ENCODE measurements around the gene TMPRSS11F.

The TMPRSS11F gene

DNA sequence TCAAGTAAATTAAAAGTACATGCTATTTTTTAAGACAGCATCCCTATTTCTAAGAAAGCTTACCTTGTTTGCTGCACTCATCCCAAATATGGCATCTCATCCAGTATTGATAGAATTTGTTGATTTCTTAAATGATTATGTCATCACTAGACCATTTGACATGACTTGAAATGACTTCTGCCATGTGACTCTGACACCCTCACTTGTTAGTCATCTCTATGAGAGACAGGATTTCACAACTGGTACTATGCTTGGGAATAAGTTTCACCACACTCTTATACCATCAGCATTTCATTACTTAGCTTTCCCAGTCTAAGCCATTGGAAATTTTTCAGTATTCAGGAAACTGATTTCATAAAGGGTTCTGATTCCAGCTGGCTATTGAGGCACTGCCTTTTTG is 55.3 kb downstream of the TMPRSS11F start:
- no peaks in the 10 kb centered on the region for H3K36me3 ChIP-seq (ENCODE audit: insufficient read depth, low read length)
- H4K20me1 ChIP-seq (ENCODE audit: insufficient read depth, low read length), result no peaks in the 10 kb centered on the region
- DNase-seq (no peak), ATAC-seq (ENCODE audit: insufficient read depth, low read depth) (no peak)
- no peaks in the 10 kb centered on the region for H3K9me3 ChIP-seq (ENCODE audit: insufficient read depth, low read length, severe bottlenecking)
- no peak overlapping the region for H2AFZ ChIP-seq (ENCODE audit: low read depth, low read length)
- no peak overlapping the region for H3K4me2 ChIP-seq (ENCODE audit: insufficient read depth, low read length)
- H3K4me3 ChIP-seq (ENCODE audit: low read depth in 1 of 2, low read length in 2 of 2), result no peak overlapping the region
- TF ChIP-seq, protein P1, sequence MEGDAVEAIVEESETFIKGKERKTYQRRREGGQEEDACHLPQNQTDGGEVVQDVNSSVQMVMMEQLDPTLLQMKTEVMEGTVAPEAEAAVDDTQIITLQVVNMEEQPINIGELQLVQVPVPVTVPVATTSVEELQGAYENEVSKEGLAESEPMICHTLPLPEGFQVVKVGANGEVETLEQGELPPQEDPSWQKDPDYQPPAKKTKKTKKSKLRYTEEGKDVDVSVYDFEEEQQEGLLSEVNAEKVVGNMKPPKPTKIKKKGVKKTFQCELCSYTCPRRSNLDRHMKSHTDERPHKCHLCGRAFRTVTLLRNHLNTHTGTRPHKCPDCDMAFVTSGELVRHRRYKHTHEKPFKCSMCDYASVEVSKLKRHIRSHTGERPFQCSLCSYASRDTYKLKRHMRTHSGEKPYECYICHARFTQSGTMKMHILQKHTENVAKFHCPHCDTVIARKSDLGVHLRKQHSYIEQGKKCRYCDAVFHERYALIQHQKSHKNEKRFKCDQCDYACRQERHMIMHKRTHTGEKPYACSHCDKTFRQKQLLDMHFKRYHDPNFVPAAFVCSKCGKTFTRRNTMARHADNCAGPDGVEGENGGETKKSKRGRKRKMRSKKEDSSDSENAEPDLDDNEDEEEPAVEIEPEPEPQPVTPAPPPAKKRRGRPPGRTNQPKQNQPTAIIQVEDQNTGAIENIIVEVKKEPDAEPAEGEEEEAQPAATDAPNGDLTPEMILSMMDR (IDR thresholded peaks at IDR 0.05; ENCODE audit: borderline replicate concordance, extremely low read depth, low read length, poor library complexity, severe bottlenecking), result no peak
- no peaks in the 10 kb centered on the region for H3K4me1 ChIP-seq (ENCODE audit: insufficient read depth, low read length)
- H3K9ac ChIP-seq (ENCODE audit: low read depth, low read length), result no peak overlapping the region
- H3K27me3 ChIP-seq (ENCODE audit: insufficient read depth, low read length, poor library complexity), result no peaks in the 10 kb centered on the region
- no peaks in the 10 kb centered on the region for H3K79me2 ChIP-seq (ENCODE audit: insufficient read depth, low read length)
- no peak overlapping the region for H3K27ac ChIP-seq (ENCODE audit: low read length)

DNA sequence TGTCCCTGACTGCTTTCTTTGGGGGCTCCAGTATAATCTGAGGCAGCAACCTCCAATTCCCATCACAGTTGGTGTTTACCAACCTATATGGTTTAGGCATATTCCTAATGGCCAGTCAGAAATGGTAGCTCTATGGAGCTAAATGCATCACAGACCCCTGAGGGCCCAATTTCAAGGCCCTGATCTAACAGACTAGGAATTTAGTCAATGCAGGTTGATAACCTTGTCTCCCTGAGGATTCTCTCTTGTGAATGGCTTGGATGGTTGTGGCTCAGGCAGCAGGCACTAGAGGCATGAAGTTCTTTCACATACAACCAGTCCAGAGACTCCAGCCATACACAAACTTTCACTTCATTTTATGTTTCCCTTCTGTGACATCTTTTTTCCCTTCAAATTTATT is 59.4 kb downstream of the TMPRSS11F start:
- Histone ChIP-seq H3K4me2 (ENCODE audit: insufficient read depth, low read length) (no peak overlapping the region), H4K20me1 (ENCODE audit: insufficient read depth, low read length) (no peaks in the 10 kb centered on the region), H2AFZ (ENCODE audit: low read depth, low read length) (no peak overlapping the region), H3K4me3 (ENCODE audit: low read depth in 1 of 2, low read length in 2 of 2) (no peak overlapping the region), H3K27me3 (ENCODE audit: insufficient read depth, low read length, poor library complexity) (no peaks in the 10 kb centered on the region), H3K4me1 (ENCODE audit: insufficient read depth, low read length) (no peaks in the 10 kb centered on the region), H3K9ac (ENCODE audit: low read depth, low read length) (no peak overlapping the region), H3K36me3 (ENCODE audit: insufficient read depth, low read length) (no peaks in the 10 kb centered on the region), H3K79me2 (ENCODE audit: insufficient read depth, low read length) (no peaks in the 10 kb centered on the region), H3K27ac (ENCODE audit: low read length) (no peak overlapping the region), H3K9me3 (ENCODE audit: insufficient read depth, low read length, severe bottlenecking) (no peaks in the 10 kb centered on the region)
- ATAC-seq (ENCODE audit: insufficient read depth, low read depth) (no peak), DNase-seq (no peak)
- TF ChIP-seq, protein P1 (IDR thresholded peaks at IDR 0.05; ENCODE audit: borderline replicate concordance, extremely low read depth, low read length, poor library complexity, severe bottlenecking), result no peak
- no peak for TF ChIP-seq EZH2 (IDR thresholded peaks at IDR 0.05; ENCODE audit: borderline replicate concordance, low read depth, low read length, severe bottlenecking)

DNA sequence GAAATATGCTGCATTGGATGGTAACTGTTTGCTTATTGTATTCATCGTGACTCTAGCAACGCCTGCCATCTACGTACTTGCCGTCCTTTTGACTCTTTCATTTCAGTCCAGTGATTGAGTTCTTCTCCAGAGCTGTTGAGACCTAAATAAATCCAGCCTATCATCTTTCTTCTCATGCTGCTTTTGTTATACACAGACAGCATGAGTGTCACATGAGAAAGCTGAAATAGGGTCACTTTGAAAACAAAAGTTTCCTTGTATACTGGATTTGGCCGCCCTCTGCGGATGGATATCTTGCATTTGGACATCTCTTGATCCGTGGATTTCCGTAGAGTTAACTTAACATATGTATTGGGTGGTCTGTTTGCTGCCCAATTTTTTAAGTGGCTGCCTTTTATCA is 67.2 kb downstream of the TMPRSS11F start:
- H3K36me3 ChIP-seq (ENCODE audit: insufficient read depth, low read length), result no peaks in the 10 kb centered on the region
- ATAC-seq (ENCODE audit: insufficient read depth, low read depth) (no peak), DNase-seq (no peak)
- H3K9me3 ChIP-seq (ENCODE audit: insufficient read depth, low read length, severe bottlenecking), result no peaks in the 10 kb centered on the region
- H3K4me2 ChIP-seq (ENCODE audit: insufficient read depth, low read length), result no peak overlapping the region
- H3K79me2 ChIP-seq (ENCODE audit: insufficient read depth, low read length), result no peaks in the 10 kb centered on the region
- TF ChIP-seq, protein P1 (IDR thresholded peaks at IDR 0.05; ENCODE audit: borderline replicate concordance, extremely low read depth, low read length, poor library complexity, severe bottlenecking), result no peak
- no peak for TF ChIP-seq EZH2 (IDR thresholded peaks at IDR 0.05; ENCODE audit: borderline replicate concordance, low read depth, low read length, severe bottlenecking)
- H3K27me3 ChIP-seq (ENCODE audit: insufficient read depth, low read length, poor library complexity), result no peaks in the 10 kb centered on the region
- H2AFZ ChIP-seq (ENCODE audit: low read depth, low read length), result no peak overlapping the region
- H3K27ac ChIP-seq (ENCODE audit: low read length), result no peak overlapping the region
- H3K9ac ChIP-seq (ENCODE audit: low read depth, low read length), result no peak overlapping the region
- no peaks in the 10 kb centered on the region for H3K4me1 ChIP-seq (ENCODE audit: insufficient read depth, low read length)
- H3K4me3 ChIP-seq (ENCODE audit: low read depth in 1 of 2, low read length in 2 of 2), result no peak overlapping the region
- H4K20me1 ChIP-seq (ENCODE audit: insufficient read depth, low read length), result no peaks in the 10 kb centered on the region

DNA sequence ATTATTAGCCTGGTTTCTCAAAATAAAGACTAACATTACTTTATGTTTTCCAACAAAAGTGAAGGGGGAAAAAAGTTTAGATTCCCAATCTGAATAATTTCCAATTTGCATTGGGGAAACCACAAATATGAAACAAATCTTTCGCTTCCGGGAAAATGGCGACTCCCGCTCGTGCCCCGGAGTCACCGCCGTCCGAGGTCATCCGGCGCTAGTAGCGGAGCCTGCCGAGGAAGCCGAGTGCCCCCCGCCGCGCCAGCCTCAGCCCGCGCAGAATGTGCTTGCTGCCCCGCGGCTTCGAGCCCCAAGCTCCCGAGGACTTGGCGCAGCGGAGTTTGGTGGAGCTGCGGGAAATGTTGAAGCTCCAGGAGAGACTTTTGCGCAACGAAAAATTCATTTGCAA is 91.4 kb downstream of the TMPRSS11F start:
- Histone ChIP-seq H3K27me3 (ENCODE audit: insufficient read depth, low read length, poor library complexity) (no peaks in the 10 kb centered on the region), H3K79me2 (ENCODE audit: insufficient read depth, low read length) (no peaks in the 10 kb centered on the region), H3K36me3 (ENCODE audit: insufficient read depth, low read length) (no peaks in the 10 kb centered on the region), H3K4me2 (ENCODE audit: insufficient read depth, low read length) (no peak overlapping the region), H3K4me1 (ENCODE audit: insufficient read depth, low read length) (no peaks in the 10 kb centered on the region), H2AFZ (ENCODE audit: low read depth, low read length) (no peak overlapping the region), H3K27ac (ENCODE audit: low read length) (no peak overlapping the region), H3K4me3 (ENCODE audit: low read depth in 1 of 2, low read length in 2 of 2) (no peak overlapping the region), H3K9ac (ENCODE audit: low read depth, low read length) (no peak overlapping the region), H4K20me1 (ENCODE audit: insufficient read depth, low read length) (no peaks in the 10 kb centered on the region), H3K9me3 (ENCODE audit: insufficient read depth, low read length, severe bottlenecking) (no peaks in the 10 kb centered on the region)
- TF ChIP-seq, protein P1 (IDR thresholded peaks at IDR 0.05; ENCODE audit: borderline replicate concordance, extremely low read depth, low read length, poor library complexity, severe bottlenecking), result no peak
- no peak for TF ChIP-seq EZH2 (IDR thresholded peaks at IDR 0.05; ENCODE audit: borderline replicate concordance, low read depth, low read length, severe bottlenecking)
- no peak for ATAC-seq (ENCODE audit: insufficient read depth, low read depth)
- no peak for DNase-seq
